Smooth muscle cell of the brain vasculature (primary cell): ENCODE results near the gene CEP126.

ENCODE experiments used
- DNase-seq: peaks from one replicate; pipeline ENCODE4 v3.0.0-alpha.2; 2012; ENCODE audit warnings: low read depth, low spot score

Gene CEP126

GRCh38 chr11:101914738-101915426 is at the start of gene CEP126:
Gene CEP126, plus strand, starts transcription at chr11:101915010. Its CDS starts 275 bp downstream, at chr11:101915285.
- DNase-seq, result peak; percentile 90

DNA sequence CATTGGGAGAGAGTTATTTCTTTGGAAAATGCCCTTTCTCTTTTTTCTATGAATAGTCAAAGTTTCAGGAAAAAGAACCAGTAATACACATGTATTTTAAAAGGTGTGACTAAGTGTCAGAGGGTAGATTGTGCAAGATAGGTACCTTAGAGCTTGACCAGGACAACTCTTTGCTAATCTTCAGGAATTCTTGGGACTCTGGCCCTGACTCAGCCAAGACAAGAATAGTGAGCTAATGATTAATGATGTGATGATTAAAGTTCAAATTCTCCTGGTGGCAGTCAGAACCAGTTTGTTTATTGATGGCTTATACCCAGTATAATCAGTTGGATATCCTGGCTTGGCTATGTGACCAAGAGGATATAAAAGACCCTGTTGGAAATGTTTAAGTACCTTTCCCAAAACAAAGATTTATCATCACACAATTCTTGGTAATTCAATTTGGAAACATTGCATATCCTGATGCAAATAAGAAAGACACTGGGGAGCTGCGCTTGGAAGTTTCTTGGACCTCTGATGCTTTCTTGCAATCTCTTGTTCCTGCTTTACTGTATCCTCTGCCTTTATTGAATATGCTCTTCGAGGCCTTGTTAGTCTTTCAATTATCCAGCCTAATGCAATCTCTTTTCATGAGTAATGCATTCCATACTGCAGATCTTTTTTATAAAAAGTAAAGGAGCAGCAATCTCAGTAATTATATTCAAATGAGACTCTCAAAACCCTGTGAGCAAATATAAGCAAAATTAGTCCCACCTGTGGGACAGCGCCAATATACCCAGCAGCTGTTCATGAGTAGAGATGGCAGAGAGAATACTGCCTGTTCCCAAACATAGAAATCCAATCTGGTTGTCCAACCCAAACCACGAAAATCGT is 48.0 kb upstream of the CEP126 start:
- DNase-seq, result no peak

- DNase-seq, result no peak
Measured at GRCh38 chr11:101867951-101868350, 46.9 kb upstream of the CEP126 start.

DNA sequence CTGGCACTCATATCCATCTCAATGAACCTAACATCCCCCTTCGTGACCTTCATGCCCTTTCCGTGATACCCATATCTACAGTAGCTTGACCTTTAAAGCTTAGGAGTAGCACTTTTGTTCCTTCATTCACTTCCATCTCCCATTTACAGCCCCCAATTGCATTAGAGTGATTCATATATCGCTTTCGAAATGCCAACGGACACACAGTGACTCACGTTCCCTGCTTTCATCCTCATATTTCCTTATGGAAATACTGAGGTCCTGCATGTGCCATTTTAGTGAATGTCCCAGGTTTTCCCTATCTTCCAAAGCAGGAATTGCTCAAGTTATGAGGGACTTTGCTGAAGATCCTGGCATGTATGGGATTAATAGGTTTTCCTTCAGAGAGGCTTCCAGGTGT is 44.3 kb upstream of the CEP126 start:
- DNase-seq, result no peak

DNA sequence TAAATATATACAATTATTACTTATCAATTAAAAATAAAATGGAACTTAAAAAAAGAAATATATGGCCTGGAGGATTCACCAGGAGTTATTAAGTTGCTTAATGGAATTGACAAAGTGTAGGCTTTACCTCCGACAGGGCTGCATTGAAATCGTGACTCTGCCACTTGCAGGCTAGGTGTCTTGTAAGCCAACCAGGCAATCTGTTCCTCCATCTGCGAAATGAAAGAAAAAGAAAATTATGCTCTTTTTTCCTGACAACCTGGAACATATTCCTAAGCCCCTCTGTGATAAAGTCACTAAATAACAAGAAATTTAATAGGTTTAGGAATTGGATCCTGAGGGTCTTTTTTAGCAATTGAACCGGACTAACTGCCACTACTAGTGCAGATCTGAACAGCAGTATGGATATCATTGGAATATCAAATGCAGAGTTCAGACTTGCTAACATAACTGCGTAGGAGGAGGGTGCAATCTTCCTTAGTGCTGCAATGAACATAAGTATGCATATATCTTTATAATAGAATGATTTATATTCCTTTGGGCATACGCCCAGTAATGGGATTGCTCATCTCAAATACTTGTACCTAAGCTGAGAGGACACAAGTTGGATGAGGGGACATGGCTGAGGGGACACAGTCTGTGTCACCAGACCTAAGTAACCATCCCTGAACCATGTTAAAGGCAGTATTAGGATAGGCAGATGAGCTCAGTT is 42.5 kb upstream of the CEP126 start:
- no peak for DNase-seq

GRCh38 chr11:101880222-101880621 is 34.6 kb upstream of the CEP126 start:
- DNase-seq, result peak; percentile 37

- DNase-seq, result no peak
Measured at GRCh38 chr11:101881586-101881985, 33.2 kb upstream of the CEP126 start.

GRCh38 chr11:101885631-101886030 is 29.2 kb upstream of the CEP126 start:
- DNase-seq, result no peak

- DNase-seq, result no peak
Measured at GRCh38 chr11:101889767-101890166, 25.0 kb upstream of the CEP126 start.

DNA sequence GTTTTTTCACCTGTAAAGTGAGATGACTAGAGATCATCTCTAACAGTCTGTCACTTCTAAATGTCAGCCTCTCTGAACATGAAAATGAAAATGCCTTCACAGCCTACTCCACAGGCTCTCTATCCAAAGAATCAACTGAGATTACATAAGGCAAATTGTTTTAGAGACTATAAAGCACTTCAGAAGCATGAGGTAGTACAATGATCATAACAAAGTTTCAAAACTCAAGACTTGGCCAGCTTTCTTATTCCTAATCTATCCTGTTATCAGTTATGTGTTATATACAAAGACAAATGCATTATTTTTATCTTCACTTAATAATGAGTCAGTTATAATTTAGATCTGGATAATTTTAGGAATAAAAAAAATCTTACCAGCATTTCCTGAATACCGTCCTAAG is 20.3 kb upstream of the CEP126 start:
- no peak for DNase-seq

DNA sequence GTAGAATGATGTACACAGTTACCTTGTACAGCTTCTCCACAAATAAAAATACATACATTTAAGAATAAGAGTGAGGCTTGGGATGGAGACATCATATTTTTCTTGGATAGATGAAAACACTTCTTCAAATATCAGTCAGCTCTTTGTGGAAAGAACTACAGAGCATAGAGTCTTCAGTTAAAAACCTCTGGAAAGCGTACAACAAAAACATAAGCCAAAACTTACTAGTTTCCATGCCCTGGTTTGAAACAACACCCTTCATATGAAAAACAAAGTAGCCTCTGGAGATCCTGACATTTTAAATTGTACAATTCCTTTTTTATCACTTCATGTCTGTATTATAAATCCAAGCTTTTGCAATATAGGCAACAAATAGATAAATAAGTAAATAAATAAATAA is 7.0 kb upstream of the CEP126 start:
- no peak for DNase-seq

DNA sequence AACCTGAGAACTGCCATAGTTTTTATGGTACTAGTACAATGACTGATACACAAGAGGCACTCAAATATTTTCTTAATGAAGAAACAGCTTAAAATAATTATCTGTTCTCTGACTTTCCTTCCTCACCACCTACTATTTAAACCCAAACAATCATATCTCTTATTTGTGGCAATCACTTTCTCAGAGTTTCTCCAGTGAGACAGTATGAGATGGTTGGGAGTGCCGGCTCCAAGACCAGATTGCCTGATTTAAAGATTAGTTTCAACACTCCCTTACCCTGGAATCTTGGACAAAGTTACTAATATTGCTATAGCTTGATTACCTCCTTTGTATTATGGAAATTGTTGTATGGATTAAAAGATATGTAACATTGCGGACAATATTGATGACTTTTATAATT is 5.7 kb upstream of the CEP126 start:
- no peak for DNase-seq

DNA sequence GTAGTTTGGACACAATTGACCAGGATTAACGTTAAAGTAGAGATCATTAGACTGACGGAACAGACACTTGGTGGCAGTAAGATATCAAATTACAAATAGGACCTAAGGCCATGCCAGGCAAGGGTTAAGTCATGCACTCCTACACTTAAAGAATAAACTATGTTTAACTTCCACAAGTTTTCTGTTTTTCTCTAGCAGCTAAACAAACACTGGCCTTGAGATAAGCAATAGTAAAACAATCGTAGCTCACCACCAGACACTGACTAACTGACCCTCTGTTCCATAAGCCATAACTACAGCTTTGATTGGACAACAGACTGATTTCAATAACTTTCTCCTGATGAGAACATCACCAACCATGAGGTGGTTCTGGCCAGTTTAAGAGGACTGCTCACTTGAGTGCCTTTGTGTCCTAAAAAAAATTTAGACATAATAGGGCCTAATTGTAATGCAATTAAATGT is 2.0 kb upstream of the CEP126 start:
- DNase-seq, result no peak

DNA sequence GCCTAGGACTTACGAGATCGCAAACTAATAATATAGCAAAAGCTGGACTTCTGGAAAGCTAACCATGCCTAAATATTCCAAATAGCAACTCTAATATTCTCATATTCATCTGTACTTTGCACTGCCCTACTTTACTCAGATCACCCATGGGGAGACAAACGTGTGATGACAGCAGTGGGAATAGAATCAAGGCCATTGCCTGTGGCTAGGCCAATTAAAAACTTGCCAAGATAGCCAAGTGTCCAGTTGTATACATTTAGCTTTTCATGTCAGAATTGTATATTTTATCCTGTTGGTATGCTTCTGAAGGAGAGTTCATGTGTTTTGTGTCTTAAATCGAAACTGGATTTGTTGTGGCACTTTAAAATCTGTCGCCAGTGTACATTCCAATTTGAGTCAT is 1.2 kb upstream of the CEP126 start:
- no peak for DNase-seq

- DNase-seq, result no peak
Measured at GRCh38 chr11:101914341-101914737, 471 bp upstream of the CEP126 start.

- DNase-seq, result no peak
Measured at GRCh38 chr11:101915791-101916291, 1.0 kb downstream of the CEP126 start.

DNA sequence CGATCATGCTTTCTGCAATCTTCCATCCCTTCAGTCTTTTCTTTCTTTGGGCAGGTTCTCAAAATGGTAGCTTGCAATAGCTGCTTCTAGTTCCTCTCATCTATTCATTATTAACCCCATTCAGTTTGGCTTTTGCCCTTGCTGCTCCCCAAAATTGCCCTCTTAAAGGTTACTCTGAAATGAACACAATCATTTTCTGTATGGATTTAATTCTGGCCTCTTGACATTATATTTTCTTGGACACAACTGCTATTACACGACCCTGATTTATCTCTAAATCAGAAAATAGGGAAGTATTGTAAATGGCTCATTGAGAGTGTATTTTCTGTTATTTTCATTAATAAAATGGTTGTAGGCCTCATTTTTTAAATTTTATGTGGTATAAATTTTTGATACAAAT is 1.6 kb downstream of the CEP126 start, which contains the start of gene ANGPTL5:
Gene ANGPTL5, minus strand, starts transcription at position 101 of the 400 bp plus-strand sequence. CDS start 8,613 bp downstream, outside the sequence.
- DNase-seq, result no peak

DNA sequence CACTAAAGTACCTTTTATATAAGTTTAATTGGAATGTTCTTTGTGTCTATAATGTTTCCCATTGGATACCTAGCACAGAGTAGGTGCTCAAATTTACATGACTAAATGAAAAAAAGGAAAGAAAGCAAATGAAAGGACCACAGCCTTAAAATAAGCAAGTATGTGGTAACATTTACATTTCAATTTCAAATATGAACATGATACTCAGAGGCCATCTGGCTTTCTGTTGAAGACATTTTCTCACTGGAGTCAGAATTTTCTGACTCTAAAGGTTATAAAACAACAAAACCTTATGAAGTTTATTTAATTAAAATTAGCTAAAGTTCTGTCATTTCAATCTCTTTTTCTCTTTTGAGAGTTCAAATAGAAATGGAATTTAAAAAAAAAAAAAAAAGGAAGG is 2.4 kb downstream of the CEP126 start:
- DNase-seq, result no peak

- DNase-seq, result no peak
Measured at GRCh38 chr11:101920992-101921391, 6.2 kb downstream of the CEP126 start.

GRCh38 chr11:101923554-101923953 is 8.7 kb downstream of the CEP126 start:
- DNase-seq, result no peak

- DNase-seq, result no peak
Measured at GRCh38 chr11:101929294-101929915, 14.6 kb downstream of the CEP126 start.
